GM12878 (cell line): ENCODE data around the gene RSL24D1. TPM values are rescaled to one million over a fixed set of nuclear protein-coding genes. Genes with fewer than 3 reads are reported as not detected.

Source experiments
- ATAC-seq: fragments of 200-7000 bp; cut with Tn5 transposase; 3 replicates; pipeline ENCODE4 v1.9.1; 2020; ENCODE audit warnings: mild to moderate bottlenecking, moderate library complexity
- BruUV-seq: library from RNA; stranded (reverse); fragments of 400-500 nt; replicated peaks from 2 replicates; lab custom pipeline; 2021; lab: Mats Ljungman, UMichigan
- CTCF ChIA-PET: fragments of 300-600 bp; sonication (Branson Sonifier 250); formaldehyde crosslinking; extraction: SDS; loops from one replicate; lab custom pipeline; 2021; ENCODE audit warnings: inconsistent platforms; lab: Yijun Ruan, JAX
- POLR2A ChIA-PET: fragments of 350-600 bp; formaldehyde crosslinking; extraction: SDS; loops from one replicate; lab custom pipeline; 2021; ENCODE audit warnings: inconsistent platforms; lab: Charles Lee
- RAD21 ChIA-PET: fragments of 300-600 bp; sonication (Branson Sonifier 250); formaldehyde crosslinking; loops from one replicate; lab custom pipeline; 2023; ENCODE audit warnings: antibody characterized with exemption; ENCODE audit not compliant: unreplicated experiment; lab: Charles Lee
- SMC1A ChIA-PET: fragments of 300-600 bp; sonication (Branson Sonifier 250); formaldehyde crosslinking; loops from one replicate; lab custom pipeline; 2023; ENCODE audit not compliant: unreplicated experiment, uncharacterized antibody; lab: Charles Lee
- DNase-seq: peaks from one replicate; pipeline ENCODE4 v3.0.0-alpha.2; 2011; ENCODE audit warnings: low read depth, low spot score
- FAIRE-seq: peaks from 3 replicates; lab custom pipeline; 2011; peaks lifted over from hg19 to GRCh38; lab: Jason Lieb, UNC
- H2AFZ ChIP-seq: 2 replicates; pipeline ENCODE4 v1.6.0; 2011; ENCODE audit warnings: low read depth, low read length, control low read depth; ENCODE audit not compliant: control insufficient read depth
- H3K27ac ChIP-seq: 2 replicates; pipeline ENCODE4 v1.5.1; 2011; ENCODE audit warnings: control low read depth; ENCODE audit not compliant: control insufficient read depth, insufficient read depth
- H3K27me3 ChIP-seq, 2 experiments: replicated peaks in 1 of 2; 2 replicates each; pipeline versions ENCODE4 v1.6.0 to v1.6.1; 2011; ENCODE audit warnings: low read length in 1 of 2; ENCODE audit not compliant: control insufficient read depth in 2 of 2, insufficient read depth in 2 of 2
- H3K36me3 ChIP-seq, 2 experiments: 2 replicates each; pipeline ENCODE4 v1.5.1; 2011; ENCODE audit warnings: low read length in 1 of 2; ENCODE audit not compliant: control insufficient read depth in 2 of 2, insufficient read depth in 2 of 2
- H3K4me1 ChIP-seq: 2 replicates; pipeline ENCODE4 v1.6.1; 2011; ENCODE audit warnings: mild to moderate bottlenecking, low read length, moderate library complexity, mixed read lengths; ENCODE audit not compliant: control insufficient read depth, insufficient read depth
- H3K4me2 ChIP-seq: 2 replicates; pipeline ENCODE4 v1.6.0; 2011; ENCODE audit warnings: control low read depth; ENCODE audit not compliant: control insufficient read depth, insufficient read depth
- H3K4me3 ChIP-seq: fragments of 200-600 bp; sonication (generic); 2 replicates; pipeline ENCODE4 v1.5.1; 2016
- H3K79me2 ChIP-seq: 2 replicates; pipeline ENCODE4 v1.6.0; 2011; ENCODE audit warnings: low read length; ENCODE audit not compliant: control insufficient read depth, insufficient read depth
- H3K9ac ChIP-seq: 2 replicates; pipeline ENCODE4 v1.8.0; 2011; ENCODE audit warnings: low read length, control low read depth, mixed read lengths; ENCODE audit not compliant: control insufficient read depth, insufficient read depth
- H3K9me3 ChIP-seq: replicated peaks from 3 replicates; pipeline ENCODE4 v1.5.1; 2011; ENCODE audit warnings: mild to moderate bottlenecking, low read length; ENCODE audit not compliant: control insufficient read depth, insufficient read depth
- H4K20me1 ChIP-seq: 2 replicates; pipeline ENCODE4 v1.6.0; 2011; ENCODE audit not compliant: control insufficient read depth, insufficient read depth
- BACH1 ChIP-seq: fragments of 450-650 bp; IDR thresholded peaks from 2 replicates; pipeline ENCODE4 v1.6.1; 2017; ENCODE audit warnings: mild to moderate bottlenecking, borderline replicate concordance
- CBX5 ChIP-seq: sonication (generic); IDR thresholded peaks from 2 replicates; pipeline ENCODE4 v1.6.1; 2016; ENCODE audit warnings: low read depth, moderate library complexity, mild to moderate bottlenecking, inconsistent platforms
- CEBPB ChIP-seq, 2 experiments: fragments of 150-350 bp in 1 of 2; IDR thresholded peaks; 2 replicates each; pipeline ENCODE4 v1.6.1; 2012 to 2014; ENCODE audit warnings: low read depth in 2 of 2, low read length in 2 of 2, borderline replicate concordance in 1 of 2, inconsistent platforms in 1 of 2
- CHD1 ChIP-seq: IDR thresholded peaks from 2 replicates; pipeline ENCODE4 v1.6.1; 2012; ENCODE audit warnings: low read depth, low read length, improper control_type of control experiment
- CREB1 ChIP-seq: IDR thresholded peaks from 2 replicates; pipeline ENCODE4 v1.6.1; 2012; ENCODE audit warnings: low read depth, mild to moderate bottlenecking, inconsistent platforms
- EED ChIP-seq: sonication (generic); IDR thresholded peaks from 2 replicates; pipeline ENCODE4 v1.6.1; 2016; ENCODE audit warnings: antibody characterized with exemption, low read depth
- HDAC2 ChIP-seq: fragments of 200-600 bp; sonication (generic); IDR thresholded peaks from 2 replicates; pipeline ENCODE4 v1.6.1; 2017
- JUND ChIP-seq: IDR thresholded peaks from 2 replicates; pipeline ENCODE4 v1.6.1; 2012; ENCODE audit warnings: low read depth, mild to moderate bottlenecking, low read length, improper control_type of control experiment, moderate library complexity
- KLF5 ChIP-seq: fragments of 450-650 bp; IDR thresholded peaks from 2 replicates; pipeline ENCODE4 v1.6.1; 2014; ENCODE audit warnings: mild to moderate bottlenecking; ENCODE audit not compliant: partially characterized antibody
- MTA2 ChIP-seq: fragments of 450-650 bp; IDR thresholded peaks from 2 replicates; pipeline ENCODE4 v1.6.1; 2016; ENCODE audit warnings: low read depth, mild to moderate bottlenecking, moderate library complexity
- PML ChIP-seq: IDR thresholded peaks from 2 replicates; pipeline ENCODE4 v1.6.1; 2012; ENCODE audit warnings: low read length, inconsistent platforms
- STAT1 ChIP-seq: fragments of 450-650 bp; conservative IDR thresholded peaks from 2 replicates; pipeline ENCODE4 v1.6.1; 2014; ENCODE audit warnings: antibody characterized with exemption, mild to moderate bottlenecking
- TCF12 ChIP-seq: IDR thresholded peaks from 2 replicates; pipeline ENCODE4 v1.6.1; 2011; ENCODE audit warnings: low read depth, mild to moderate bottlenecking, low read length
- WGBS: methylation state at CpG from one replicate; pipeline ENCODE4 v1.1.6; 2016; ENCODE audit warnings: low lambda C conversion rate; ENCODE audit not compliant: insufficient replicate concordance, insufficient coverage; ENCODE audit errors: missing lambda C conversion rate; 5-methylcytosine and 5-hydroxymethylcytosine counted together
- in situ Hi-C: fragments of 300-500 bp; cut with MboI; formaldehyde crosslinking; loops from 9 replicates; pipeline ENCODE4 v1.14.3; 2018; ENCODE audit warnings: mixed read lengths
- intact Hi-C: fragments of 100-400 bp; cut with micrococcal nuclease; formaldehyde crosslinking; loops from one replicate; pipeline ENCODE4 v1.14.2; 2022; ENCODE audit not compliant: unreplicated experiment
- polyA plus RNA-seq, 11 experiments: library from polyadenylated mRNA; depleted of rRNA in 4 of 11; unstranded in 6 of 11; stranded (reverse) in 5 of 11; fragments of >200 nt; fragmentation: Nextera tagmentation in 4 of 11; fragmentation: Illumina TruSeq in 1 of 11; extraction: Ambion mirVana in 4 of 11; extraction: Trizol in 1 of 11; gene quantifications; 1 replicate in 1 of 11; 2 replicates in 10 of 11; pipeline versions ENCODE4 v1.2.1 to v1.2.3, GENCODE V29; 2011 to 2016; ENCODE audit warnings: inconsistent platforms in 2 of 11, missing spikeins in 2 of 11, low read depth in 1 of 11
- total RNA-seq, 4 experiments: library from RNA; depleted of rRNA in 3 of 4; stranded (reverse); fragments of >200 nt in 3 of 4; fragmentation: Illumina TruSeq in 1 of 4; extraction: Trizol in 1 of 4; gene quantifications; 2 replicates each; pipeline versions ENCODE4 v1.2.1 to v1.2.3, GENCODE V29; 2013 to 2021
- TF ChIP-seq, protein P1 (sequence below): fragments of 450-650 bp; IDR thresholded peaks from 2 replicates; pipeline ENCODE4 v1.6.1; 2018; ENCODE audit warnings: borderline replicate concordance, mild to moderate bottlenecking; ENCODE audit not compliant: partially characterized antibody
- TF ChIP-seq, protein P2 (sequence below): IDR thresholded peaks from 2 replicates; pipeline ENCODE4 v1.6.1; 2011; ENCODE audit warnings: low read depth, mild to moderate bottlenecking, low read length, moderate library complexity, borderline replicate concordance; ENCODE audit errors: extremely low read depth
- TF ChIP-seq, protein P3 (sequence below): fragments of 450-650 bp; formaldehyde crosslinking; IDR thresholded peaks from 2 replicates; pipeline ENCODE4 v1.5.0; 2022; ENCODE audit warnings: mild to moderate bottlenecking, missing genetic modification characterization
- TF ChIP-seq, protein P4 (sequence below): fragments of 450-650 bp; IDR thresholded peaks from 2 replicates; pipeline ENCODE4 v1.6.1; 2017; ENCODE audit warnings: mild to moderate bottlenecking, low read depth, inconsistent platforms; ENCODE audit not compliant: poor library complexity, severe bottlenecking

The RSL24D1 gene
- total and polyA plus RNA-seq, 10 of the 15 experiments (the other 5 are each of a cell fraction or from before 2014, with no cell fraction given), result 94.9 to 249 (median 121) TPM

DNA sequence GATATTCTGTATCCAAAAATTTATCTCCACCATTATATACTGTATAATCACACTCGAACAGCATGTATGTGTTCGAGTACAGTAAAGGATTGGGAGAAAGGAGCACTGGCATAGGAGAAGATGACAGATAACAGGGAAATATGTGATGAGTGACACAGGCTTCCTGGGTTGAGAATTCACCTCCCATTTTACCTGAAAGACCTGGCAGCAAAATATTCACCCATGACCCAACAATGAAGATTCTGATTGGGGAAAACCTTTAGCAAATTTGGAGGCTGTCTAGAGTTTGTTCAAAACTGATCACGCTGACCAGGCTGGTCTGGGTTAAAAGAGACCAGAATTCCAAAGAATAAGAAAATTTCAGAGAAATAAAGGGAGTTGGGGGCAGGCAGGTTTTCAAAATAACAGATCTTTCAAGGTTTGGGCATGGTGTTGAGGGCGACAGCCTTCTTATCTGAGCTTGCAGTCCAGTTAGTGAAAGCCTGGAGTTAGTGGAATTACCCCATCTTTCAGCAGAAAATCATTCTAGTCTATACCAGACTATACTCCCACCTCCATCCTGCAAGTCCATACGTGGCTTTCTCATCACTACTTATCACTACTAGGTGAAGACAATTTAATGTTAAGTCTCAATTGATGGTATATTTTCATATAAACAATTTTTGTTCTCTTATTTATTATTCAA lies 42.8 kb upstream of the RSL24D1 start:
- DNase-seq, result no peak
- no peaks in the 10 kb centered on the region for H3K27me3 ChIP-seq
- H4K20me1 ChIP-seq, result no peaks in the 10 kb centered on the region
- FAIRE-seq, result no peak
- H3K4me3 ChIP-seq, result no peak overlapping the region
- ATAC-seq, result no peak
- no peaks in the 10 kb centered on the region for H3K4me1 ChIP-seq
- H3K4me2 ChIP-seq, result no peak overlapping the region
- BruUV-seq, result no TSS peak
- H3K9me3 ChIP-seq, result no peaks in the 10 kb centered on the region
- intact Hi-C loops, result no loop called here
- no peaks in the 10 kb centered on the region for H3K79me2 ChIP-seq
- WGBS, result 92% methylated on average over 5 of the region's 5 CpGs
- SMC1A ChIA-PET, result interaction anchor here (1.9 kb wide), 1 partner anchor 11 kb away, joined by 9 read pairs; no protein-coding TSS in a partner anchor
- H3K36me3 ChIP-seq, result peaks cover 0 to 1% of the 10 kb centered on the region in 2 experiments; a peak in 2 of 4 replicates
- POLR2A ChIA-PET, result no interaction called here
- no peak overlapping the region for H2AFZ ChIP-seq
- RAD21 ChIA-PET, result no interaction called here
- no peak overlapping the region for H3K9ac ChIP-seq
- in situ Hi-C loops, result no loop called here
- H3K27ac ChIP-seq, result no peak overlapping the region
- CTCF ChIA-PET, result no interaction called here
- TF ChIP-seq HDAC2 (no peak), JUND (no peak), STAT1 (no peak), BACH1 (no peak), TCF12 (no peak), CREB1 (no peak), CEBPB (IDR thresholded peaks at IDR 0.05; ENCODE audit: borderline replicate concordance in 1 of 2, low read depth in 2 of 2, low read length in 2 of 2) (no peak), CHD1 (no peak), KLF5 (no peak), MTA2 (no peak), CBX5 (no peak), PML (no peak), EED (no peak)
- TF ChIP-seq, protein P1, sequence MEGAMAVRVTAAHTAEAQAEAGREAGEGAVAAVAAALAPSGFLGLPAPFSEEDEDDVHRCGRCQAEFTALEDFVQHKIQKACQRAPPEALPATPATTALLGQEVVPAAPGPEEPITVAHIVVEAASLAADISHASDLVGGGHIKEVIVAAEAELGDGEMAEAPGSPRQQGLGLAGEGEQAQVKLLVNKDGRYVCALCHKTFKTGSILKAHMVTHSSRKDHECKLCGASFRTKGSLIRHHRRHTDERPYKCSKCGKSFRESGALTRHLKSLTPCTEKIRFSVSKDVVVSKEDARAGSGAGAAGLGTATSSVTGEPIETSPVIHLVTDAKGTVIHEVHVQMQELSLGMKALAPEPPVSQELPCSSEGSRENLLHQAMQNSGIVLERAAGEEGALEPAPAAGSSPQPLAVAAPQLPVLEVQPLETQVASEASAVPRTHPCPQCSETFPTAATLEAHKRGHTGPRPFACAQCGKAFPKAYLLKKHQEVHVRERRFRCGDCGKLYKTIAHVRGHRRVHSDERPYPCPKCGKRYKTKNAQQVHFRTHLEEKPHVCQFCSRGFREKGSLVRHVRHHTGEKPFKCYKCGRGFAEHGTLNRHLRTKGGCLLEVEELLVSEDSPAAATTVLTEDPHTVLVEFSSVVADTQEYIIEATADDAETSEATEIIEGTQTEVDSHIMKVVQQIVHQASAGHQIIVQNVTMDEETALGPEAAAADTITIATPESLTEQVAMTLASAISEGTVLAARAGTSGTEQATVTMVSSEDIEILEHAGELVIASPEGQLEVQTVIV, result no peak
- TF ChIP-seq, protein P2, sequence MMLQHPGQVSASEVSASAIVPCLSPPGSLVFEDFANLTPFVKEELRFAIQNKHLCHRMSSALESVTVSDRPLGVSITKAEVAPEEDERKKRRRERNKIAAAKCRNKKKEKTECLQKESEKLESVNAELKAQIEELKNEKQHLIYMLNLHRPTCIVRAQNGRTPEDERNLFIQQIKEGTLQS, result no peak
- TF ChIP-seq, protein P3, sequence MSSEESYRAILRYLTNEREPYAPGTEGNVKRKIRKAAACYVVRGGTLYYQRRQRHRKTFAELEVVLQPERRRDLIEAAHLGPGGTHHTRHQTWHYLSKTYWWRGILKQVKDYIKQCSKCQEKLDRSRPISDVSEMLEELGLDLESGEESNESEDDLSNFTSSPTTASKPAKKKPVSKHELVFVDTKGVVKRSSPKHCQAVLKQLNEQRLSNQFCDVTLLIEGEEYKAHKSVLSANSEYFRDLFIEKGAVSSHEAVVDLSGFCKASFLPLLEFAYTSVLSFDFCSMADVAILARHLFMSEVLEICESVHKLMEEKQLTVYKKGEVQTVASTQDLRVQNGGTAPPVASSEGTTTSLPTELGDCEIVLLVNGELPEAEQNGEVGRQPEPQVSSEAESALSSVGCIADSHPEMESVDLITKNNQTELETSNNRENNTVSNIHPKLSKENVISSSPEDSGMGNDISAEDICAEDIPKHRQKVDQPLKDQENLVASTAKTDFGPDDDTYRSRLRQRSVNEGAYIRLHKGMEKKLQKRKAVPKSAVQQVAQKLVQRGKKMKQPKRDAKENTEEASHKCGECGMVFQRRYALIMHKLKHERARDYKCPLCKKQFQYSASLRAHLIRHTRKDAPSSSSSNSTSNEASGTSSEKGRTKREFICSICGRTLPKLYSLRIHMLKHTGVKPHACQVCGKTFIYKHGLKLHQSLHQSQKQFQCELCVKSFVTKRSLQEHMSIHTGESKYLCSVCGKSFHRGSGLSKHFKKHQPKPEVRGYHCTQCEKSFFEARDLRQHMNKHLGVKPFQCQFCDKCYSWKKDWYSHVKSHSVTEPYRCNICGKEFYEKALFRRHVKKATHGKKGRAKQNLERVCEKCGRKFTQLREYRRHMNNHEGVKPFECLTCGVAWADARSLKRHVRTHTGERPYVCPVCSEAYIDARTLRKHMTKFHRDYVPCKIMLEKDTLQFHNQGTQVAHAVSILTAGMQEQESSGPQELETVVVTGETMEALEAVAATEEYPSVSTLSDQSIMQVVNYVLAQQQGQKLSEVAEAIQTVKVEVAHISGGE (CRISPR knock-in tag), result no peak
- TF ChIP-seq, protein P4, sequence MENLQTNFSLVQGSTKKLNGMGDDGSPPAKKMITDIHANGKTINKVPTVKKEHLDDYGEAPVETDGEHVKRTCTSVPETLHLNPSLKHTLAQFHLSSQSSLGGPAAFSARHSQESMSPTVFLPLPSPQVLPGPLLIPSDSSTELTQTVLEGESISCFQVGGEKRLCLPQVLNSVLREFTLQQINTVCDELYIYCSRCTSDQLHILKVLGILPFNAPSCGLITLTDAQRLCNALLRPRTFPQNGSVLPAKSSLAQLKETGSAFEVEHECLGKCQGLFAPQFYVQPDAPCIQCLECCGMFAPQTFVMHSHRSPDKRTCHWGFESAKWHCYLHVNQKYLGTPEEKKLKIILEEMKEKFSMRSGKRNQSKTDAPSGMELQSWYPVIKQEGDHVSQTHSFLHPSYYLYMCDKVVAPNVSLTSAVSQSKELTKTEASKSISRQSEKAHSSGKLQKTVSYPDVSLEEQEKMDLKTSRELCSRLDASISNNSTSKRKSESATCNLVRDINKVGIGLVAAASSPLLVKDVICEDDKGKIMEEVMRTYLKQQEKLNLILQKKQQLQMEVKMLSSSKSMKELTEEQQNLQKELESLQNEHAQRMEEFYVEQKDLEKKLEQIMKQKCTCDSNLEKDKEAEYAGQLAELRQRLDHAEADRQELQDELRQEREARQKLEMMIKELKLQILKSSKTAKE, result no peak
